HepG2 (cell line): ENCODE results near the gene NAPSA. TPM values are rescaled to one million over a fixed set of nuclear protein-coding genes. Genes with fewer than 3 reads are reported as not detected.
A peak's percentile ranks its signal among the peaks of the same experiment; 100 is the strongest.

Source experiments
- HNF4G ChIP-seq, 2 experiments: sonication (generic) in 1 of 2; formaldehyde crosslinking in 1 of 2; IDR thresholded peaks; 2 replicates each; pipeline versions ENCODE4 v1.4.0 to v1.6.1; 2011 to 2020; ENCODE audit warnings: borderline replicate concordance in 2 of 2, low read depth in 2 of 2, mild to moderate bottlenecking in 2 of 2, low read length in 1 of 2, missing genetic modification reagents in 1 of 2, moderate library complexity in 1 of 2
- KLF6 ChIP-seq: IDR thresholded peaks from 2 replicates; pipeline ENCODE4 v1.8.0; 2016; ENCODE audit warnings: missing biosample characterization, missing genetic modification reagents
- MEF2D ChIP-seq: sonication (generic); formaldehyde crosslinking; IDR thresholded peaks from 2 replicates; pipeline ENCODE4 v1.5.1; 2020; ENCODE audit warnings: mild to moderate bottlenecking, missing genetic modification reagents
- PRDM15 ChIP-seq: sonication (generic); formaldehyde crosslinking; IDR thresholded peaks from 2 replicates; pipeline ENCODE4 v1.4.0; 2020; ENCODE audit warnings: missing genetic modification reagents
- RARG ChIP-seq: sonication (generic); formaldehyde crosslinking; IDR thresholded peaks from 2 replicates; pipeline ENCODE4 v1.4.0; 2020; ENCODE audit warnings: low read depth, mild to moderate bottlenecking, missing genetic modification reagents
- SNAPC2 ChIP-seq: sonication (generic); formaldehyde crosslinking; IDR thresholded peaks from 2 replicates; pipeline ENCODE4 v1.8.1; 2022; ENCODE audit warnings: mild to moderate bottlenecking, missing genetic modification reagents
- TBX2 ChIP-seq: sonication (generic); formaldehyde crosslinking; IDR thresholded peaks from 2 replicates; pipeline ENCODE4 v1.5.0; 2020; ENCODE audit warnings: missing genetic modification reagents, mild to moderate bottlenecking, borderline replicate concordance
- TCF7 ChIP-seq: sonication (generic); IDR thresholded peaks from 2 replicates; pipeline ENCODE4 v1.6.1; 2016; ENCODE audit warnings: antibody characterized with exemption, low read depth
- ZBTB1 ChIP-seq: sonication (generic); formaldehyde crosslinking; IDR thresholded peaks from 2 replicates; pipeline ENCODE4 v1.4.0; 2020; ENCODE audit warnings: missing genetic modification reagents, borderline replicate concordance
- ZBTB7B ChIP-seq: sonication (generic); formaldehyde crosslinking; IDR thresholded peaks from 2 replicates; pipeline ENCODE4 v1.4.0; 2020; ENCODE audit warnings: missing genetic modification reagents
- ZNF24 ChIP-seq: fragments of 450-650 bp; IDR thresholded peaks from 2 replicates; pipeline ENCODE4 v1.6.1; 2017; ENCODE audit warnings: antibody characterized with exemption, mild to moderate bottlenecking
- ZNF362 ChIP-seq: sonication (generic); formaldehyde crosslinking; IDR thresholded peaks from 2 replicates; pipeline ENCODE4 v1.4.0; 2020; ENCODE audit warnings: missing genetic modification reagents, mild to moderate bottlenecking, borderline replicate concordance
- ZNF383 ChIP-seq: sonication (generic); formaldehyde crosslinking; IDR thresholded peaks from 2 replicates; pipeline ENCODE4 v1.4.0; 2020; ENCODE audit warnings: missing genetic modification reagents, mild to moderate bottlenecking, borderline replicate concordance
- ZNF720 ChIP-seq: sonication (generic); formaldehyde crosslinking; IDR thresholded peaks from 2 replicates; pipeline ENCODE4 v1.4.0; 2020; ENCODE audit warnings: missing genetic modification reagents
- ZNF775 ChIP-seq: sonication (generic); formaldehyde crosslinking; IDR thresholded peaks from 2 replicates; pipeline ENCODE4 v1.4.0; 2020; ENCODE audit warnings: missing genetic modification reagents, mild to moderate bottlenecking, moderate library complexity, borderline replicate concordance
- polyA plus RNA-seq, 8 experiments: library from polyadenylated mRNA; depleted of rRNA in 3 of 8; stranded (reverse) in 7 of 8; unstranded in 1 of 8; fragments of >200 nt; fragmentation: Illumina TruSeq in 4 of 8; extraction: Trizol in 4 of 8; gene quantifications; 2 replicates each; pipeline versions ENCODE4 v1.2.1 to v1.2.3, GENCODE V29; 2011 to 2016; ENCODE audit warnings: low read depth in 4 of 8, missing spikeins in 1 of 8, mixed read lengths in 1 of 8; ENCODE audit not compliant: insufficient read depth in 1 of 8
- total RNA-seq, 5 experiments: library from RNA; depleted of rRNA; stranded (reverse); fragments of >200 nt; fragmentation: Illumina TruSeq; extraction: Trizol; gene quantifications; 2 replicates each; pipeline ENCODE4 v1.2.3, GENCODE V29; 2016; ENCODE audit warnings: low read depth in 1 of 5
- TF ChIP-seq, protein P1 (sequence below): sonication (generic); formaldehyde crosslinking; conservative IDR thresholded peaks from 2 replicates; pipeline ENCODE4 v1.4.0; 2020; ENCODE audit warnings: missing genetic modification reagents
- TF ChIP-seq, protein P2 (sequence below): sonication (generic); formaldehyde crosslinking; IDR thresholded peaks from 2 replicates; pipeline ENCODE4 v1.8.0; 2022; ENCODE audit warnings: missing genetic modification reagents, low read depth, mild to moderate bottlenecking, borderline replicate concordance
- TF ChIP-seq, protein P3 (sequence below): sonication (generic); formaldehyde crosslinking; IDR thresholded peaks from 2 replicates; pipeline ENCODE4 v1.9.0; 2022; ENCODE audit warnings: missing genetic modification reagents, mild to moderate bottlenecking, borderline replicate concordance

The NAPSA gene
- total and polyA plus RNA-seq, 2 of the 13 experiments (the other 11 are each of a cell fraction or from before 2014, with no cell fraction given): not detected

- TF ChIP-seq MEF2D (no peak), ZNF362 (no peak), ZNF775 (CRISPR knock-in tag) (no peak), RARG (CRISPR knock-in tag) (no peak), SNAPC2 (CRISPR knock-in tag) (0 out of 2 replicates have a peak, but pooled peaks have one; percentile 58), PRDM15 (CRISPR knock-in tag) (peak; percentile 70; the same call in 1 of the 2 replicates), ZBTB1 (CRISPR knock-in tag) (no peak), ZNF24 (no peak), ZBTB7B (CRISPR knock-in tag) (no peak), KLF6 (peak; percentile 99), ZNF383 (CRISPR knock-in tag) (no peak), ZNF720 (no peak), HNF4G (IDR thresholded peaks at IDR 0.05; ENCODE audit: borderline replicate concordance, low read depth, low read length) (peak; percentile 70), HNF4G (CRISPR knock-in tag; IDR thresholded peaks at IDR 0.05; ENCODE audit: borderline replicate concordance, low read depth) (no peak), TCF7 (no peak), TBX2 (CRISPR knock-in tag) (peak; percentile 62)
- TF ChIP-seq, protein P1, sequence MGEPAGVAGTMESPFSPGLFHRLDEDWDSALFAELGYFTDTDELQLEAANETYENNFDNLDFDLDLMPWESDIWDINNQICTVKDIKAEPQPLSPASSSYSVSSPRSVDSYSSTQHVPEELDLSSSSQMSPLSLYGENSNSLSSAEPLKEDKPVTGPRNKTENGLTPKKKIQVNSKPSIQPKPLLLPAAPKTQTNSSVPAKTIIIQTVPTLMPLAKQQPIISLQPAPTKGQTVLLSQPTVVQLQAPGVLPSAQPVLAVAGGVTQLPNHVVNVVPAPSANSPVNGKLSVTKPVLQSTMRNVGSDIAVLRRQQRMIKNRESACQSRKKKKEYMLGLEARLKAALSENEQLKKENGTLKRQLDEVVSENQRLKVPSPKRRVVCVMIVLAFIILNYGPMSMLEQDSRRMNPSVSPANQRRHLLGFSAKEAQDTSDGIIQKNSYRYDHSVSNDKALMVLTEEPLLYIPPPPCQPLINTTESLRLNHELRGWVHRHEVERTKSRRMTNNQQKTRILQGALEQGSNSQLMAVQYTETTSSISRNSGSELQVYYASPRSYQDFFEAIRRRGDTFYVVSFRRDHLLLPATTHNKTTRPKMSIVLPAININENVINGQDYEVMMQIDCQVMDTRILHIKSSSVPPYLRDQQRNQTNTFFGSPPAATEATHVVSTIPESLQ (CRISPR knock-in tag): peak; percentile 96; the same call in 1 of the 2 replicates
- TF ChIP-seq, protein P2, sequence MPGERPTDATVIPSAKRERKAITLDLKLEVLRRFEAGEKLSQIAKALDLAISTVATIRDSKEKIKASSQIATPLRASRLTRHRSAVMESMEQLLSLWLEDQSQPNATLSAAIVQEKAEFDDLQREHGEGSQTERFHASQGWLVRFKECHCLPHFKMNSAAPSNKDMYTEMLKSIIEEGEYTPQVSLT: no peak
- TF ChIP-seq, protein P3, sequence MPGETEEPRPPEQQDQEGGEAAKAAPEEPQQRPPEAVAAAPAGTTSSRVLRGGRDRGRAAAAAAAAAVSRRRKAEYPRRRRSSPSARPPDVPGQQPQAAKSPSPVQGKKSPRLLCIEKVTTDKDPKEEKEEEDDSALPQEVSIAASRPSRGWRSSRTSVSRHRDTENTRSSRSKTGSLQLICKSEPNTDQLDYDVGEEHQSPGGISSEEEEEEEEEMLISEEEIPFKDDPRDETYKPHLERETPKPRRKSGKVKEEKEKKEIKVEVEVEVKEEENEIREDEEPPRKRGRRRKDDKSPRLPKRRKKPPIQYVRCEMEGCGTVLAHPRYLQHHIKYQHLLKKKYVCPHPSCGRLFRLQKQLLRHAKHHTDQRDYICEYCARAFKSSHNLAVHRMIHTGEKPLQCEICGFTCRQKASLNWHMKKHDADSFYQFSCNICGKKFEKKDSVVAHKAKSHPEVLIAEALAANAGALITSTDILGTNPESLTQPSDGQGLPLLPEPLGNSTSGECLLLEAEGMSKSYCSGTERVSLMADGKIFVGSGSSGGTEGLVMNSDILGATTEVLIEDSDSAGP: peak; percentile 65; the same call in 1 of the 2 replicates
Measured at GRCh38 chr19:50325310-50326100, 39.9 kb downstream of the NAPSA start (continued).
